ENCODE results near the gene GPR78. TPM values are rescaled to one million over a fixed set of nuclear protein-coding genes. Genes with fewer than 3 reads are reported as not detected.
A peak's percentile ranks its signal among the peaks of the same experiment; 100 is the strongest.

GPR78 gene
- total and polyA plus RNA-seq, 2 of the 13 experiments (the other 11 are each of a cell fraction or from before 2014, with no cell fraction given) = 0.01 to 0.07 TPM

DNA sequence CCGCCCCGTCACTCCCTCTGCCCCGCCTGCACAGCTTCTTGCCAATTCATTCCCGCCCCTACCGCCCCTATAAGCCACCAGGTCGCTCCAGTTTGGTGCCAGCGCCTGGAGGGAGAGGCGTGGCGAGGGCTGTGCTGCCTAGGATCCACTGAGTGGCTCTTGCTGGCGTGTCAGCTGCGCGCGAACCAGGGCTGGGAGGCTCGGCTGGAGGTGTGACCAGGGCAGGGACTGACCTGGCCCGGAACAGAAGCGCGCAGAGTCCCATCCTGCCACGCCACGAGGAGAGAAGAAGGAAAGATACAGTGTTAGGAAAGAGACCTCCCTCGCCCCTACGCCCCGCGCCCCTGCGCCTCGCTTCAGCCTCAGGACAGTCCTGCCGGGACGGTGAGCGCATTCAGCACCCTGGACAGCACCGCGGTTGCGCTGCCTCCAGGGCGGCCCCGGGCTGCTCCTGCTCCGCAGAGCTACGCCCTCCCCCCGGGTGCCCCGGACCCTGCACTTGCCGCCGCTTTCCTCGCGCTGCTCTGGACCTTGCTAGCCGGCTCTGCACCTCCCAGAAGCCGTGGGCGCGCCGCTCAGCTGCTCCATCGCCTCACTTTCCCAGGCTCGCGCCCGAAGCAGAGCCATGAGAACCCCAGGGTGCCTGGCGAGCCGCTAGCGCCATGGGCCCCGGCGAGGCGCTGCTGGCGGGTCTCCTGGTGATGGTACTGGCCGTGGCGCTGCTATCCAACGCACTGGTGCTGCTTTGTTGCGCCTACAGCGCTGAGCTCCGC is at the start of gene GPR78 (continued):
- no peak for TF ChIP-seq PAF1 (CRISPR knock-in tag; IDR thresholded peaks at IDR 0.05)
- TF ChIP-seq REXO4 (CRISPR knock-in tag; IDR thresholded peaks at IDR 0.05; ENCODE audit: borderline replicate concordance) = no peak
- TF ChIP-seq TCF12 (IDR thresholded peaks at IDR 0.05) = no peak
- no peak for TF ChIP-seq TCF12 (CRISPR knock-in tag; IDR thresholded peaks at IDR 0.05)
- no peak for TF ChIP-seq PLRG1 (conservative IDR thresholded peaks at IDR 0.05)
- TF ChIP-seq NFKBIZ (CRISPR knock-in tag; IDR thresholded peaks at IDR 0.05) = no peak
- TF ChIP-seq, protein P1, sequence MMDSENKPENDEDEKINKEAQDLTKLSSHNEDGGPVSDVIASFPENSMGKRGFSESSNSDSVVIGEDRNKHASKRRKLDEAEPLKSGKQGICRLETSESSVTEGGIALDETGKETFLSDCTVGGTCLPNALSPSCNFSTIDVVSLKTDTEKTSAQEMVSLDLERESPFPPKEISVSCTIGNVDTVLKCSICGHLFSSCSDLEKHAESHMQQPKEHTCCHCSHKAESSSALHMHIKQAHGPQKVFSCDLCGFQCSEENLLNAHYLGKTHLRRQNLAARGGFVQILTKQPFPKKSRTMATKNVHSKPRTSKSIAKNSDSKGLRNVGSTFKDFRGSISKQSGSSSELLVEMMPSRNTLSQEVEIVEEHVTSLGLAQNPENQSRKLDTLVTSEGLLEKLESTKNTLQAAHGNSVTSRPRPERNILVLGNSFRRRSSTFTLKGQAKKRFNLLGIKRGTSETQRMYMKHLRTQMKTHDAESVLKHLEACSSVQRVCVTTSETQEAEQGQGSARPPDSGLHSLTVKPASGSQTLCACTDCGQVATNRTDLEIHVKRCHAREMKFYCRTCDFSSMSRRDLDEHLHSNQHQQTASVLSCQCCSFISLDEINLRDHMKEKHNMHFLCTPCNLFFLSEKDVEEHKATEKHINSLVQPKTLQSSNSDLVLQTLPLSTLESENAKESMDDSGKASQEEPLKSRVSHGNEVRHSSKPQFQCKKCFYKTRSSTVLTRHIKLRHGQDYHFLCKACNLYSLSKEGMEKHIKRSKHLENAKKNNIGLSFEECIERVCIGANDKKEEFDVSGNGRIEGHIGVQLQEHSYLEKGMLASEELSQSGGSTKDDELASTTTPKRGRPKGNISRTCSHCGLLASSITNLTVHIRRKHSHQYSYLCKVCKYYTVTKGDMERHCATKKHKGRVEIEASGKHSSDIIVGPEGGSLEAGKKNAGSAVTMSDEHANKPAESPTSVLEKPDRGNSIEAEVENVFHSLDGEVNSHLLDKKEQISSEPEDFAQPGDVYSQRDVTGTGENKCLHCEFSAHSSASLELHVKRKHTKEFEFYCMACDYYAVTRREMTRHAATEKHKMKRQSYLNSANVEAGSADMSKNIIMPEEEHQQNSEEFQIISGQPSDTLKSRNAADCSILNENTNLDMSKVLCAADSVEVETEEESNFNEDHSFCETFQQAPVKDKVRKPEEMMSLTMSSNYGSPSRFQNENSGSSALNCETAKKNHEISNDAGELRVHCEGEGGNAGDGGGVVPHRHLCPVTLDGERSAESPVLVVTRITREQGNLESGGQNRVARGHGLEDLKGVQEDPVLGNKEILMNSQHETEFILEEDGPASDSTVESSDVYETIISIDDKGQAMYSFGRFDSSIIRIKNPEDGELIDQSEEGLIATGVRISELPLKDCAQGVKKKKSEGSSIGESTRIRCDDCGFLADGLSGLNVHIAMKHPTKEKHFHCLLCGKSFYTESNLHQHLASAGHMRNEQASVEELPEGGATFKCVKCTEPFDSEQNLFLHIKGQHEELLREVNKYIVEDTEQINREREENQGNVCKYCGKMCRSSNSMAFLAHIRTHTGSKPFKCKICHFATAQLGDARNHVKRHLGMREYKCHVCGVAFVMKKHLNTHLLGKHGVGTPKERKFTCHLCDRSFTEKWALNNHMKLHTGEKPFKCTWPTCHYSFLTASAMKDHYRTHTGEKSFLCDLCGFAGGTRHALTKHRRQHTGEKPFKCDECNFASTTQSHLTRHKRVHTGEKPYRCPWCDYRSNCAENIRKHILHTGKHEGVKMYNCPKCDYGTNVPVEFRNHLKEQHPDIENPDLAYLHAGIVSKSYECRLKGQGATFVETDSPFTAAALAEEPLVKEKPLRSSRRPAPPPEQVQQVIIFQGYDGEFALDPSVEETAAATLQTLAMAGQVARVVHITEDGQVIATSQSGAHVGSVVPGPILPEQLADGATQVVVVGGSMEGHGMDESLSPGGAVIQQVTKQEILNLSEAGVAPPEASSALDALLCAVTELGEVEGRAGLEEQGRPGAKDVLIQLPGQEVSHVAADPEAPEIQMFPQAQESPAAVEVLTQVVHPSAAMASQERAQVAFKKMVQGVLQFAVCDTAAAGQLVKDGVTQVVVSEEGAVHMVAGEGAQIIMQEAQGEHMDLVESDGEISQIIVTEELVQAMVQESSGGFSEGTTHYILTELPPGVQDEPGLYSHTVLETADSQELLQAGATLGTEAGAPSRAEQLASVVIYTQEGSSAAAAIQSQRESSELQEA (CRISPR knock-in tag; IDR thresholded peaks at IDR 0.05; ENCODE audit: not compliant biosample characterization) = no peak
- no peak for TF ChIP-seq ZZZ3 (CRISPR knock-in tag; IDR thresholded peaks at IDR 0.05; ENCODE audit: borderline replicate concordance)
- no peak for TF ChIP-seq NFYC (CRISPR knock-in tag; IDR thresholded peaks at IDR 0.05)
- TF ChIP-seq, protein P2, sequence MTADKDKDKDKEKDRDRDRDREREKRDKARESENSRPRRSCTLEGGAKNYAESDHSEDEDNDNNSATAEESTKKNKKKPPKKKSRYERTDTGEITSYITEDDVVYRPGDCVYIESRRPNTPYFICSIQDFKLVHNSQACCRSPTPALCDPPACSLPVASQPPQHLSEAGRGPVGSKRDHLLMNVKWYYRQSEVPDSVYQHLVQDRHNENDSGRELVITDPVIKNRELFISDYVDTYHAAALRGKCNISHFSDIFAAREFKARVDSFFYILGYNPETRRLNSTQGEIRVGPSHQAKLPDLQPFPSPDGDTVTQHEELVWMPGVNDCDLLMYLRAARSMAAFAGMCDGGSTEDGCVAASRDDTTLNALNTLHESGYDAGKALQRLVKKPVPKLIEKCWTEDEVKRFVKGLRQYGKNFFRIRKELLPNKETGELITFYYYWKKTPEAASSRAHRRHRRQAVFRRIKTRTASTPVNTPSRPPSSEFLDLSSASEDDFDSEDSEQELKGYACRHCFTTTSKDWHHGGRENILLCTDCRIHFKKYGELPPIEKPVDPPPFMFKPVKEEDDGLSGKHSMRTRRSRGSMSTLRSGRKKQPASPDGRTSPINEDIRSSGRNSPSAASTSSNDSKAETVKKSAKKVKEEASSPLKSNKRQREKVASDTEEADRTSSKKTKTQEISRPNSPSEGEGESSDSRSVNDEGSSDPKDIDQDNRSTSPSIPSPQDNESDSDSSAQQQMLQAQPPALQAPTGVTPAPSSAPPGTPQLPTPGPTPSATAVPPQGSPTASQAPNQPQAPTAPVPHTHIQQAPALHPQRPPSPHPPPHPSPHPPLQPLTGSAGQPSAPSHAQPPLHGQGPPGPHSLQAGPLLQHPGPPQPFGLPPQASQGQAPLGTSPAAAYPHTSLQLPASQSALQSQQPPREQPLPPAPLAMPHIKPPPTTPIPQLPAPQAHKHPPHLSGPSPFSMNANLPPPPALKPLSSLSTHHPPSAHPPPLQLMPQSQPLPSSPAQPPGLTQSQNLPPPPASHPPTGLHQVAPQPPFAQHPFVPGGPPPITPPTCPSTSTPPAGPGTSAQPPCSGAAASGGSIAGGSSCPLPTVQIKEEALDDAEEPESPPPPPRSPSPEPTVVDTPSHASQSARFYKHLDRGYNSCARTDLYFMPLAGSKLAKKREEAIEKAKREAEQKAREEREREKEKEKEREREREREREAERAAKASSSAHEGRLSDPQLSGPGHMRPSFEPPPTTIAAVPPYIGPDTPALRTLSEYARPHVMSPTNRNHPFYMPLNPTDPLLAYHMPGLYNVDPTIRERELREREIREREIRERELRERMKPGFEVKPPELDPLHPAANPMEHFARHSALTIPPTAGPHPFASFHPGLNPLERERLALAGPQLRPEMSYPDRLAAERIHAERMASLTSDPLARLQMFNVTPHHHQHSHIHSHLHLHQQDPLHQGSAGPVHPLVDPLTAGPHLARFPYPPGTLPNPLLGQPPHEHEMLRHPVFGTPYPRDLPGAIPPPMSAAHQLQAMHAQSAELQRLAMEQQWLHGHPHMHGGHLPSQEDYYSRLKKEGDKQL (CRISPR knock-in tag; IDR thresholded peaks at IDR 0.05; ENCODE audit: low read depth) = no peak
- no peak for TF ChIP-seq U2AF2 (IDR thresholded peaks at IDR 0.05; ENCODE audit: low read depth, low read length)
- TF ChIP-seq, protein P3, sequence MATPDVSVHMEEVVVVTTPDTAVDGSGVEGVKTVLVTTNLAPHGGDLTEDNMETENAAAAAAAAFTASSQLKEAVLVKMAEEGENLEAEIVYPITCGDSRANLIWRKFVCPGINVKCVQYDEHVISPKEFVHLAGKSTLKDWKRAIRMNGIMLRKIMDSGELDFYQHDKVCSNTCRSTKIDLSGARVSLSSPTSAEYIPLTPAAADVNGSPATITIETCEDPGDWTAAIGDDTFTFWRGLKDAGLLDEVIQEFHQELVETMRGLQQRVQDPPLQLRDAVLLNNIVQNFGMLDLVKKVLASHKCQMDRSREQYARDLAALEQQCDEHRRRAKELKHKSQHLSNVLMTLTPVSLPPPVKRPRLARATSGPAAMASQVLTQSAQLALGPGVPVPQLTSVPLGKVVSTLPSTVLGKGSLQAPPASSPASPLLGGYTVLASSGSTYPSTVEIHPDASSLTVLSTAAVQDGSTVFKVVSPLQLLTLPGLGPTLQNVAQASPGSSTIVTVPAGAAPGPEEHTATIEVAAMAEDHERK (CRISPR knock-in tag; IDR thresholded peaks at IDR 0.05; ENCODE audit: low read depth) = no peak
- peak; percentile 53 for TF ChIP-seq THAP11 (CRISPR knock-in tag; IDR thresholded peaks at IDR 0.05)
- no peak for TF ChIP-seq SALL2 (CRISPR knock-in tag; IDR thresholded peaks at IDR 0.05)
- no peak for TF ChIP-seq SAFB2 (CRISPR knock-in tag; IDR thresholded peaks at IDR 0.05; ENCODE audit: borderline replicate concordance, low read depth)
